Measurements from ENCODE around the gene DIP2A. TPM values are rescaled to one million over a fixed set of nuclear protein-coding genes. Genes with fewer than 3 reads are reported as not detected.

The DIP2A gene
- total RNA-seq, 1 donor from 2014 or later, result 57.2 TPM

- no peaks in the 10 kb centered on the region for H3K4me1 Mint-ChIP-seq
- no peak overlapping the region for H3K4me3 Mint-ChIP-seq
- DNase-seq (ENCODE audit: low spot score in 2 of 2, unreplicated experiment in 2 of 2), result no peak
- H3K9me3 Mint-ChIP-seq, result no peaks in the 10 kb centered on the region
- no peak overlapping the region for H3K27ac Mint-ChIP-seq
- no peak for TF ChIP-seq CTCF (IDR thresholded peaks at IDR 0.05; ENCODE audit: unreplicated experiment)
- H3K27me3 Mint-ChIP-seq (ENCODE audit: low read depth), result no peaks in the 10 kb centered on the region
- peaks cover 22% of the 10 kb centered on the region for H3K36me3 Mint-ChIP-seq
Observed at GRCh38 chr21:46555225-46555617, 96.5 kb downstream of the DIP2A start.

- H3K27me3 Mint-ChIP-seq (ENCODE audit: low read depth), result no peaks in the 10 kb centered on the region
- no peaks in the 10 kb centered on the region for H3K4me1 Mint-ChIP-seq
- no peak for DNase-seq (ENCODE audit: low spot score in 2 of 2, unreplicated experiment in 2 of 2)
- H3K4me3 Mint-ChIP-seq, result no peak overlapping the region
- H3K27ac Mint-ChIP-seq, result no peak overlapping the region
- no peaks in the 10 kb centered on the region for H3K9me3 Mint-ChIP-seq
- TF ChIP-seq CTCF (IDR thresholded peaks at IDR 0.05; ENCODE audit: unreplicated experiment), result no peak
- peaks cover 21% of the 10 kb centered on the region for H3K36me3 Mint-ChIP-seq
Observed at GRCh38 chr21:46555678-46556077, 97.0 kb downstream of the DIP2A start.

DNA sequence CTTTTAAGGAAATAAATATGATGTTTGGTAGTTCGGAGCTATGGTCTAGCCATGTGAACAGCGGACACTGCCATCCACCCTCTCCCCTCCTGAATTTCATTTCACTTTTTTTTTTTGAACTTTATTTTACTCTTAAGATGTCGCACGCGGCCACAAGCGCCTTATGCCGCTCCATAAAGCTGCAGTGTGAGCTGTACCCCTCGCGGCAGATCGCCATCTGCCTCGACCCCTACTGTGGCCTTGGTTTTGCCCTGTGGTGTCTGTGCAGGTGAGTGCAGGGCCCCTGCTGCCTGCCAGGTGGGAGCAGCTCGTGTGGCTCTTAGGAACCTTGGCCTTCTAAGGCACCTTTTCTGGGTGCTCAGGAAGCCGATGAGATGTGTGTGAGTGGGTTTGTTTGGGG lies 98.1 kb downstream of the DIP2A start:
- H3K4me3 Mint-ChIP-seq, result no peak overlapping the region
- H3K4me1 Mint-ChIP-seq, result no peaks in the 10 kb centered on the region
- H3K27me3 Mint-ChIP-seq (ENCODE audit: low read depth), result no peaks in the 10 kb centered on the region
- DNase-seq (ENCODE audit: low spot score in 2 of 2, unreplicated experiment in 2 of 2), result no peak
- H3K9me3 Mint-ChIP-seq, result no peaks in the 10 kb centered on the region
- no peak overlapping the region for H3K27ac Mint-ChIP-seq
- H3K36me3 Mint-ChIP-seq, result peaks cover 25% of the 10 kb centered on the region
- no peak for TF ChIP-seq CTCF (IDR thresholded peaks at IDR 0.05; ENCODE audit: unreplicated experiment)

DNA sequence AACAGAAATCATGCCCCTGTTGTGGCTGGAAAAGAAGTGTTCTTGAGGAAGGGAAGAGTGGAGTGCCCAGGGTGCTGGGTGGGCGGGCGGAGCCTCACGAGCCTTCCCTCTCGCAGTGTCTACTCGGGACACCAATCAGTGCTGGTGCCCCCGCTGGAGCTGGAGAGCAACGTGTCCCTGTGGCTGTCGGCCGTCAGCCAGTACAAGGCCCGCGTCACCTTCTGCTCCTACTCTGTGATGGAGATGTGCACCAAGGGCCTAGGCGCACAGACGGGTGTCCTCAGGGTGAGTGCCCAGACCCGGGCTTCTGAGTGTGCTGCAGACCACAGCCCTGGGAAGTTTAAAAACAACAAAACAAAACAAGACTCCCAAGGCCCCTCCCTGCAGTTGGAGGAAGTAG lies 98.8 kb downstream of the DIP2A start:
- H3K9me3 Mint-ChIP-seq, result no peaks in the 10 kb centered on the region
- no peak for DNase-seq (ENCODE audit: low spot score in 2 of 2, unreplicated experiment in 2 of 2)
- H3K27me3 Mint-ChIP-seq (ENCODE audit: low read depth), result no peaks in the 10 kb centered on the region
- peaks cover 30% of the 10 kb centered on the region for H3K36me3 Mint-ChIP-seq
- H3K27ac Mint-ChIP-seq, result no peak overlapping the region
- no peaks in the 10 kb centered on the region for H3K4me1 Mint-ChIP-seq
- no peak for TF ChIP-seq CTCF (IDR thresholded peaks at IDR 0.05; ENCODE audit: unreplicated experiment)
- H3K4me3 Mint-ChIP-seq, result no peak overlapping the region

DNA sequence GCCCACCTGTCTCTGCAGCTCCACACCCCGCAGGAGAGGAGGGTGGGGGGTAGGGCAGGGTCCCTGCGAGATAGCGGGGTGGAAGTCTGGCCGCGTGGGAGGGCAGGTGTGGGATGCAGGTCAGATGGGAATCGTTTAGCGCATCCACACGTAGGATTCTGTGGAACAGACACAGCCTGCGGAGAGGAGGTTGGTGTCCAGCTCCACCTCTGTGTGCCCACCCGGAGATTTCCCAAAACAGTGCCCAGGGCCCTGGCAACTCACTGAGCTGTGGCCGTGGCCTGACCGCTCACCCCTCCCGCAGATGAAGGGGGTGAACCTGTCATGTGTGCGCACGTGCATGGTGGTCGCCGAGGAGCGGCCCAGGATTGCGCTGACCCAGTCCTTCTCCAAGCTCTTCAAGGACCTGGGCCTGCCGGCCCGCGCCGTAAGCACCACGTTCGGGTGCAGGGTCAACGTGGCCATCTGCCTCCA lies 99.3 kb downstream of the DIP2A start:
- H3K4me3 Mint-ChIP-seq, result no peak overlapping the region
- no peak overlapping the region for H3K27ac Mint-ChIP-seq
- no peaks in the 10 kb centered on the region for H3K27me3 Mint-ChIP-seq (ENCODE audit: low read depth)
- H3K4me1 Mint-ChIP-seq, result no peaks in the 10 kb centered on the region
- DNase-seq (ENCODE audit: low spot score in 2 of 2, unreplicated experiment in 2 of 2), result no peak
- peaks cover 33% of the 10 kb centered on the region for H3K36me3 Mint-ChIP-seq
- H3K9me3 Mint-ChIP-seq, result no peaks in the 10 kb centered on the region
- TF ChIP-seq CTCF (IDR thresholded peaks at IDR 0.05; ENCODE audit: unreplicated experiment), result no peak
